GM06990 (cell line): Measurements from ENCODE around the gene AFF3.

ENCODE experiments used
- DNase-seq: peaks from one replicate; pipeline ENCODE4 v3.0.0-alpha.2; 2011; ENCODE audit not compliant: insufficient read length; ENCODE audit errors: extremely low read depth
- H3K27me3 ChIP-seq: replicated peaks from 2 replicates; pipeline ENCODE4 v1.6.0; 2011; ENCODE audit warnings: low read length; ENCODE audit not compliant: control insufficient read depth, insufficient read depth
- H3K36me3 ChIP-seq: 2 replicates; pipeline ENCODE4 v1.5.1; 2011; ENCODE audit warnings: low read length; ENCODE audit not compliant: control insufficient read depth, insufficient read depth
- H3K4me3 ChIP-seq: replicated peaks from 2 replicates; pipeline ENCODE4 v1.5.1; 2011; ENCODE audit warnings: low read depth, mild to moderate bottlenecking, control low read depth, low read length
- TF ChIP-seq, protein P1 (sequence below): IDR thresholded peaks from 2 replicates; pipeline ENCODE4 v1.5.1; 2011; ENCODE audit warnings: low read length, control low read depth, mild to moderate bottlenecking, inconsistent platforms; ENCODE audit not compliant: insufficient read depth, poor library complexity, severe bottlenecking

AFF3 gene

DNA sequence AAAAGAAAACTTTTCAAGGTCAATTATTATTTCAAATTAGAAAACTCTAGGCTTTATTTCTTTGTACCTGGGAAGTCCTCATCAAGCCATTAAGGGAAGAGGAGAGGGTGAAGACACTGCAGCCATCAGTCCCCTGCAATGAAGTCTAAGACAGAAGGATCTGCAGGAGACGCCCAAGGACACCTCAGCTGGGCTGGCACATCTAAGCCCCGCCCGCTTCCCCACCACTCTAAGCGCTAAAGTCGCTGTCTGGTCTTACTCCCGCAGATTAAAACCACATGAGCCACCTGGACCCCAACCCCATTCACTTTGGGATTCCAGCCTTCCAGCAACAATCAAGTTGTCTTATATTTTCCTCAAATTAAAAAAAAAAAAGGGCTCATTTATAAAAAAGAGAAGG is 104.4 kb downstream of the AFF3 start:
- TF ChIP-seq, protein P1, sequence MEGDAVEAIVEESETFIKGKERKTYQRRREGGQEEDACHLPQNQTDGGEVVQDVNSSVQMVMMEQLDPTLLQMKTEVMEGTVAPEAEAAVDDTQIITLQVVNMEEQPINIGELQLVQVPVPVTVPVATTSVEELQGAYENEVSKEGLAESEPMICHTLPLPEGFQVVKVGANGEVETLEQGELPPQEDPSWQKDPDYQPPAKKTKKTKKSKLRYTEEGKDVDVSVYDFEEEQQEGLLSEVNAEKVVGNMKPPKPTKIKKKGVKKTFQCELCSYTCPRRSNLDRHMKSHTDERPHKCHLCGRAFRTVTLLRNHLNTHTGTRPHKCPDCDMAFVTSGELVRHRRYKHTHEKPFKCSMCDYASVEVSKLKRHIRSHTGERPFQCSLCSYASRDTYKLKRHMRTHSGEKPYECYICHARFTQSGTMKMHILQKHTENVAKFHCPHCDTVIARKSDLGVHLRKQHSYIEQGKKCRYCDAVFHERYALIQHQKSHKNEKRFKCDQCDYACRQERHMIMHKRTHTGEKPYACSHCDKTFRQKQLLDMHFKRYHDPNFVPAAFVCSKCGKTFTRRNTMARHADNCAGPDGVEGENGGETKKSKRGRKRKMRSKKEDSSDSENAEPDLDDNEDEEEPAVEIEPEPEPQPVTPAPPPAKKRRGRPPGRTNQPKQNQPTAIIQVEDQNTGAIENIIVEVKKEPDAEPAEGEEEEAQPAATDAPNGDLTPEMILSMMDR: no peak
- DNase-seq: no peak
- Histone ChIP-seq H3K36me3 (no peaks in the 10 kb centered on the region), H3K27me3 (no peaks in the 10 kb centered on the region; the same call in 1 of the 2 replicates), H3K4me3 (no peak overlapping the region)

DNA sequence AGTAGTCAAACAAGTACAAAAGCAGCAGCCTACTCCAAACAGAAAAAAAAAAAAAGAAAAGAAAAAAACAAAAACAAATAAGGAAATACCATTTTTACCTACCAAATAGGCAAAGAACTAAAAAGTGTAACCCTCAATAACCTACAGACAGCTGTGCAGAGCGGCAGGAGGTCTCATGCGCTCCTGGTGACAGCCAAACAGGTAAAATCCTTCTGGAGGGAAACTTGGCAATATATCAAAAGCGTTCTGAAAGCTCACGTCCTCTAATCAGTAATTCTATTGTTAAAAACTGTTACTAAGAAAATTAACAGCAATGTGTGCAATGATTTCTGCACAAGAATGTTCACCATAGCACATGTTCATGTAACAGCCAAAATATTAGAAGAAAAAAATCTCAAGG is 105.6 kb downstream of the AFF3 start:
- H3K36me3 ChIP-seq: no peaks in the 10 kb centered on the region
- no peak overlapping the region for H3K4me3 ChIP-seq
- H3K27me3 ChIP-seq: no peaks in the 10 kb centered on the region; the same call in 1 of the 2 replicates
- DNase-seq: no peak
- TF ChIP-seq, protein P1: no peak

DNA sequence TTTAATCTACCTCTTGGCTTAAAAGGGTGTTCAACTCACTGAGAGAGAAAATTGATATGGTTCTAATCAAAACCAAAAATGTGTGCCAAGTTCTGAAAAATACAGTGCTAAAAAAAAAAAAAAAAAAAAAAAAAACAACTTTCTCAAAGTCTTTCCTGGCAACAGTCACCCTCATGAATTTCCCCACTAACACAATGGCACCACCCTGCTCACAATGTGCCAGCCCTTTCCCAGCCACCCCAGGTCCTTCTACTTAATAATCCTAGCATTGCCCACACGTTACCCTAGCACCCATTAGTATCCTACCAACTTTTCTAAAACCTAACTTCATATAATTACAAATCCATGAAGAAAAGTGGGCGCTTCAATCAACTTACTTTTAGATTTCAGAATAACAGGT is 106.4 kb downstream of the AFF3 start:
- TF ChIP-seq, protein P1: no peak
- H3K4me3 ChIP-seq: no peak overlapping the region
- no peaks in the 10 kb centered on the region for H3K36me3 ChIP-seq
- no peaks in the 10 kb centered on the region; the same call in 1 of the 2 replicates for H3K27me3 ChIP-seq
- DNase-seq: no peak

DNA sequence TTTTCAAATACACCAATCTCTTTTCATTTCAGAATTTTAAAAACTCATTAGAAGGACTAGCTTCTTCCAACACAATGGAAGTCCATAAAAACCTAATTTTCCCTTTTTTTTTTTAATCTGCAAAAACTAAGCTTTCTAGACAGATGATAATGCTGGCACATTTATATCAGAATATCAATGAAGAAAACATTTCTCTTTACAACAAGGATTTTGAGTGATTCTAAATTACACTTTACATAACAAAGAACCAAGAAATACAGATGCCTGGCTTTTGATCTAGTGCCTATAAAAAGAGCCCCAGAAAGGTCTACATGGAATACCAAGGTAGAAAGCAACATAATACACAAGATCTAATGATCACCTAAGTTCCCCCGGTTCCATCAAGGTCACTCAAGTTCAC is 108.0 kb downstream of the AFF3 start:
- TF ChIP-seq, protein P1: no peak
- no peak for DNase-seq
- H3K27me3 ChIP-seq: no peaks in the 10 kb centered on the region
- H3K4me3 ChIP-seq: no peak overlapping the region
- no peaks in the 10 kb centered on the region for H3K36me3 ChIP-seq

DNA sequence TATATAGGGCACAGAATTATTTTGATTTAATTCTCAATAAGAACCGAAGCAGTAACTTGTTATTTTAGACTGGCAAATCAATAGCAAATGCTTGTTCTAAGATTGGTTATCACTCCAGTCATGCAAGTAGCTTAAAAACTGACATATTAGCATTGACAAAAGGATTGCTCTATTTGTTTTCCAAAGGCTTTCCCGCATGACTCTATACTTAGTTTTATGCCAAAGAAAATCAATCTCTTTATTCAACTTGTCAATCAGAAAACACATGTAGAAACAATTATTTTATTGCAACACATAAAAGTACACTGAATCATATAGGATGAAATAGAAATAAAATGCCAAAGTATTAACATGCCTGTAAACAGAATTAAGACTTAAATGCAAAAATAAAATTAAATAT is 108.4 kb downstream of the AFF3 start:
- no peaks in the 10 kb centered on the region for H3K27me3 ChIP-seq
- no peak for DNase-seq
- no peak overlapping the region for H3K4me3 ChIP-seq
- H3K36me3 ChIP-seq: no peaks in the 10 kb centered on the region
- TF ChIP-seq, protein P1: no peak

DNA sequence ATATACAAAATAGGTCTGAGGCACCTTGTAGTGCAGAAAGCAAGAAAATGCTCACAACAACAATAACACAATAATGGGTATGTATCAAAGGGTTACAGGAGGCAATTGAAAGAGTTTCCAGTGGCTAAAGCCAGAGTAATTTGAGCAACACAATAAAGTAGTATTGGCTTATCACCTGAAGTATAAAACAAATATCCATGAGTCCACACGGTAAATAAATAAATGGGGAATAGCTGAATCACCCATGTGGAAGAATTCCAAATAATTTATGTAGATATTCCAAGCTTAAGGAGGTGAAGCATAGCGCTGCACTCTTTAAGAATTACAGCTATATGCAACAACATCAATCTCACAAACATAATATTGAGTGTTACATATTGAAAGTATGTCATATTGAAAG is 110.8 kb downstream of the AFF3 start:
- DNase-seq: no peak
- H3K4me3 ChIP-seq: no peak overlapping the region
- H3K36me3 ChIP-seq: no peaks in the 10 kb centered on the region
- H3K27me3 ChIP-seq: no peaks in the 10 kb centered on the region
- TF ChIP-seq, protein P1: no peak
